ENCODE data around the gene USP32. TPM values are rescaled to one million over a fixed set of nuclear protein-coding genes. Genes with fewer than 3 reads are reported as not detected.

The USP32 gene
- total and polyA plus RNA-seq, 10 of the 15 experiments (the other 5 are each of a cell fraction or from before 2014, with no cell fraction given): 7.8 to 37.3 (median 25.5) TPM

DNA sequence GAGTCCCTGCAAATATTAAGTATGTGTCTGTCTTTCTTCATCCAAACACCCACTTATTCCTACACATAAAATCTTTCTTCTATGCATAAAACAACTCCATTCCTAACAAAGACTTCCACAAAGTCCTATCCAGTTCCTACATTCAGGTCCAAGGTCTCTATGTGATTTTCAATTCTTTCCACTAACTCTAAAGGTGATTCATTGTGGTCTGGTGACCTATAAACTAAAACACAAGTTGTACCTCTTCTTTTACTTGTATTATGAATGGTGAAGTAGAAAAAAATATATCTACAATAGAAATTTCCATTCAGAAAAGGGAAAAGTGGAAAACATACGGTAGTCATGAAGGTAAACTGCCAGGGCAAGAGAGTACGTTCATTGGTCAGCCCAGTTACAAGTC is 56.6 kb downstream of the USP32 start (continued):
- TF ChIP-seq, protein P1, sequence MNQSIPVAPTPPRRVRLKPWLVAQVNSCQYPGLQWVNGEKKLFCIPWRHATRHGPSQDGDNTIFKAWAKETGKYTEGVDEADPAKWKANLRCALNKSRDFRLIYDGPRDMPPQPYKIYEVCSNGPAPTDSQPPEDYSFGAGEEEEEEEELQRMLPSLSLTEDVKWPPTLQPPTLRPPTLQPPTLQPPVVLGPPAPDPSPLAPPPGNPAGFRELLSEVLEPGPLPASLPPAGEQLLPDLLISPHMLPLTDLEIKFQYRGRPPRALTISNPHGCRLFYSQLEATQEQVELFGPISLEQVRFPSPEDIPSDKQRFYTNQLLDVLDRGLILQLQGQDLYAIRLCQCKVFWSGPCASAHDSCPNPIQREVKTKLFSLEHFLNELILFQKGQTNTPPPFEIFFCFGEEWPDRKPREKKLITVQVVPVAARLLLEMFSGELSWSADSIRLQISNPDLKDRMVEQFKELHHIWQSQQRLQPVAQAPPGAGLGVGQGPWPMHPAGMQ (IDR thresholded peaks at IDR 0.05; ENCODE audit: borderline replicate concordance): no peak
- no peak for TF ChIP-seq CBX5 (IDR thresholded peaks at IDR 0.05; ENCODE audit: low read depth)
- no peak for TF ChIP-seq ZZZ3 (IDR thresholded peaks at IDR 0.05; ENCODE audit: control insufficient read depth, insufficient read length, low read depth)
- no peak for TF ChIP-seq BACH1 (IDR thresholded peaks at IDR 0.05; ENCODE audit: borderline replicate concordance)

DNA sequence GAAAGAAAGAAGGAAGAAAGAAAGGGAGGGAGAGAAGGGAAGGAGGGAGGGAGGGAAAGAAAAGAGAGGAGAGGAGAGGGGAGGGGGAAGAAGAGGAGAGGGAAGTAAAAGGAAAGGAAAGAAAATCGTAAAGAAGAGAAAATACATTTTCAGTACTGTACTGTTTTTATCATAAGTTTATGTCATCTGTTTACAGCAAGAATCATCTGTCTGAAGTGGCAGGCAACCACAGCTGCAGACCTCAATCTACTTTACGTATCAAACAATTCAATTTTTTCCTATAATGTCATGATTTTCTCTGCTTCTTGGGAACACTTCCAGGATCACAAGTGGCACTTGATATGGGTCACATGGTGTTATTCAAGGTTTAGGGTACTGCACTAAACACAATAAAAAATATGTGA is 58.3 kb downstream of the USP32 start:
- Histone ChIP-seq H3K9ac (ENCODE audit: control insufficient read depth, insufficient read depth, low read length) (no peak overlapping the region), H3K27ac (ENCODE audit: control insufficient read depth, insufficient read depth) (no peak overlapping the region), H4K20me1 (ENCODE audit: control insufficient read depth, insufficient read depth) (no peaks in the 10 kb centered on the region), H3K4me3 (no peak overlapping the region), H3K27me3 (replicated peaks in 1 of 2; ENCODE audit: control insufficient read depth in 2 of 2, insufficient read depth in 2 of 2, low read length in 1 of 2) (no peaks in the 10 kb centered on the region), H3K4me2 (ENCODE audit: control insufficient read depth, insufficient read depth) (no peak overlapping the region), H3K36me3 (ENCODE audit: control insufficient read depth in 2 of 2, insufficient read depth in 2 of 2, low read length in 1 of 2) (peaks cover under 1 to 1% of the 10 kb centered on the region in 2 experiments; a peak in 3 of 4 replicates), H3K4me1 (ENCODE audit: control insufficient read depth, insufficient read depth, low read length) (no peaks in the 10 kb centered on the region), H2AFZ (ENCODE audit: control insufficient read depth, low read depth, low read length) (no peak overlapping the region), H3K9me3 (replicated peaks; ENCODE audit: control insufficient read depth, insufficient read depth, low read length) (peaks cover 2% of the 10 kb centered on the region; the same call in 2 of the 3 replicates), H3K79me2 (ENCODE audit: control insufficient read depth, insufficient read depth, low read length) (no peaks in the 10 kb centered on the region; the same call in none of the 2 replicates)
- WGBS (ENCODE audit: insufficient coverage, insufficient replicate concordance, low lambda C conversion rate, missing lambda C conversion rate): 73% methylated on average over 2 of the region's 2 CpGs
- in situ Hi-C loops (cut with MboI): no loop called here
- ChIA-PET POLR2A (no interaction called here), RAD21 (ENCODE audit: unreplicated experiment) (no interaction called here), CTCF (interaction anchor here (0.6 kb wide), 1 partner anchor 134 kb away, joined by 3 read pairs; no protein-coding TSS in a partner anchor), SMC1A (ENCODE audit: uncharacterized antibody, unreplicated experiment) (no interaction called here)
- BruUV-seq (replicated peaks): no TSS peak
- no peak for ATAC-seq
- no peak for DNase-seq (ENCODE audit: low read depth, low spot score)
- intact Hi-C loops (cut with micrococcal nuclease; ENCODE audit: unreplicated experiment): no loop called here
- no peak for FAIRE-seq
- TF ChIP-seq FOXK2 (IDR thresholded peaks at IDR 0.05): no peak
- no peak for TF ChIP-seq SIX5 (IDR thresholded peaks at IDR 0.05; ENCODE audit: low read depth, low read length, severe bottlenecking)
- TF ChIP-seq SMAD5 (IDR thresholded peaks at IDR 0.05; ENCODE audit: low read depth): no peak
- TF ChIP-seq SUZ12 (IDR thresholded peaks at IDR 0.05; ENCODE audit: unreplicated experiment): no peak
- TF ChIP-seq, protein P2, sequence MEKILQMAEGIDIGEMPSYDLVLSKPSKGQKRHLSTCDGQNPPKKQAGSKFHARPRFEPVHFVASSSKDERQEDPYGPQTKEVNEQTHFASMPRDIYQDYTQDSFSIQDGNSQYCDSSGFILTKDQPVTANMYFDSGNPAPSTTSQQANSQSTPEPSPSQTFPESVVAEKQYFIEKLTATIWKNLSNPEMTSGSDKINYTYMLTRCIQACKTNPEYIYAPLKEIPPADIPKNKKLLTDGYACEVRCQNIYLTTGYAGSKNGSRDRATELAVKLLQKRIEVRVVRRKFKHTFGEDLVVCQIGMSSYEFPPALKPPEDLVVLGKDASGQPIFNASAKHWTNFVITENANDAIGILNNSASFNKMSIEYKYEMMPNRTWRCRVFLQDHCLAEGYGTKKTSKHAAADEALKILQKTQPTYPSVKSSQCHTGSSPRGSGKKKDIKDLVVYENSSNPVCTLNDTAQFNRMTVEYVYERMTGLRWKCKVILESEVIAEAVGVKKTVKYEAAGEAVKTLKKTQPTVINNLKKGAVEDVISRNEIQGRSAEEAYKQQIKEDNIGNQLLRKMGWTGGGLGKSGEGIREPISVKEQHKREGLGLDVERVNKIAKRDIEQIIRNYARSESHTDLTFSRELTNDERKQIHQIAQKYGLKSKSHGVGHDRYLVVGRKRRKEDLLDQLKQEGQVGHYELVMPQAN (conservative IDR thresholded peaks at IDR 0.05): no peak

All from GM12878 (cell line).